Thoracic aorta (tissue), 2 donors: ENCODE measurements around the gene RETREG1. TPM values are rescaled to one million over a fixed set of nuclear protein-coding genes. Genes with fewer than 3 reads are reported as not detected.

Experiments
- ATAC-seq: fragments of 150-250 bp; one replicate; pipeline ENCODE4 v1.8.0; 2017; ENCODE audit warnings: low read depth; ENCODE audit not compliant: insufficient number of reproducible peaks, low FRiP score
- DNase-seq: peaks from one replicate; pipeline ENCODE4 v3.0.0-alpha.2; 2020; ENCODE audit warnings: low spot score
- H3K27ac ChIP-seq, 2 donors: fragments of 200-600 bp; sonication (generic); 1 replicate in 1 of 2; 2 replicates in 1 of 2; pipeline ENCODE4 v1.5.1; 2016; ENCODE audit warnings: mild to moderate bottlenecking in 2 of 2, moderate library complexity in 2 of 2
- H3K27me3 ChIP-seq: fragments of 200-600 bp; sonication (generic); replicated peaks from 2 replicates; pipeline ENCODE4 v1.6.0; 2016; ENCODE audit warnings: mild to moderate bottlenecking; ENCODE audit not compliant: insufficient read depth
- H3K36me3 ChIP-seq: fragments of 200-600 bp; sonication (generic); one replicate; pipeline ENCODE4 v1.5.1; 2016
- H3K4me1 ChIP-seq, 2 donors: fragments of 200-600 bp; sonication (generic); 1 replicate in 1 of 2; 2 replicates in 1 of 2; pipeline versions ENCODE4 v1.5.1 to v1.6.0; 2016; ENCODE audit warnings: low read depth in 2 of 2, mild to moderate bottlenecking in 1 of 2; ENCODE audit not compliant: control insufficient read depth in 1 of 2
- H3K4me3 ChIP-seq: fragments of 200-600 bp; sonication (generic); 2 replicates; pipeline ENCODE4 v1.5.1; 2016; ENCODE audit warnings: mild to moderate bottlenecking
- H3K9me3 ChIP-seq: fragments of 200-600 bp; sonication (generic); 2 replicates; pipeline ENCODE4 v1.5.1; 2016
- CTCF ChIP-seq: fragments of 200-600 bp; sonication (generic); IDR thresholded peaks from one replicate; pipeline ENCODE4 v1.5.1; 2019; ENCODE audit warnings: antibody characterized with exemption
- total RNA-seq, 2 donors: library from RNA; depleted of rRNA; stranded (reverse); fragments of >200 nt; gene quantifications; one replicate each; pipeline versions ENCODE4 v1.1.0 to v1.2.3, GENCODE V29; 2016

RETREG1 gene
- total RNA-seq, 2 donors from 2014 or later, result 3.8 to 6.5 TPM

- H3K4me1 ChIP-seq, result peaks cover 33 to 62% of the 10 kb centered on the region in 2 donors
- peaks cover 32% of the 10 kb centered on the region for H3K36me3 ChIP-seq
- no peak for TF ChIP-seq CTCF
- no peak overlapping the region for H3K4me3 ChIP-seq
- H3K27me3 ChIP-seq, result no peaks in the 10 kb centered on the region
- DNase-seq (no peak), ATAC-seq (no peak)
- H3K27ac ChIP-seq, result no peak overlapping the region
- no peaks in the 10 kb centered on the region for H3K9me3 ChIP-seq
Observed at GRCh38 chr5:16461782-16462181, 155.0 kb downstream of the RETREG1 start.

- no peak for DNase-seq
- no peak for ATAC-seq
- Histone ChIP-seq H3K9me3 (no peaks in the 10 kb centered on the region), H3K27me3 (no peaks in the 10 kb centered on the region), H3K4me3 (no peak overlapping the region), H3K36me3 (peaks cover 32% of the 10 kb centered on the region), H3K4me1 (peaks cover 30 to 59% of the 10 kb centered on the region in 2 donors), H3K27ac (no peak overlapping the region)
- TF ChIP-seq CTCF, result no peak
Observed at GRCh38 chr5:16461026-16461425, 155.8 kb downstream of the RETREG1 start.

- Histone ChIP-seq H3K36me3 (peaks cover 32% of the 10 kb centered on the region), H3K4me1 (peaks cover 30 to 63% of the 10 kb centered on the region in 2 donors), H3K27ac (no peak overlapping the region), H3K9me3 (no peaks in the 10 kb centered on the region), H3K4me3 (no peak overlapping the region), H3K27me3 (no peaks in the 10 kb centered on the region)
- DNase-seq (no peak), ATAC-seq (no peak)
- no peak for TF ChIP-seq CTCF
Observed at GRCh38 chr5:16459451-16459850, 157.3 kb downstream of the RETREG1 start.

- Histone ChIP-seq H3K27me3 (no peaks in the 10 kb centered on the region), H3K36me3 (peaks cover 32% of the 10 kb centered on the region)
- DNase-seq, result no peak
Observed at GRCh38 chr5:16457853-16458252, 158.9 kb downstream of the RETREG1 start.

DNA sequence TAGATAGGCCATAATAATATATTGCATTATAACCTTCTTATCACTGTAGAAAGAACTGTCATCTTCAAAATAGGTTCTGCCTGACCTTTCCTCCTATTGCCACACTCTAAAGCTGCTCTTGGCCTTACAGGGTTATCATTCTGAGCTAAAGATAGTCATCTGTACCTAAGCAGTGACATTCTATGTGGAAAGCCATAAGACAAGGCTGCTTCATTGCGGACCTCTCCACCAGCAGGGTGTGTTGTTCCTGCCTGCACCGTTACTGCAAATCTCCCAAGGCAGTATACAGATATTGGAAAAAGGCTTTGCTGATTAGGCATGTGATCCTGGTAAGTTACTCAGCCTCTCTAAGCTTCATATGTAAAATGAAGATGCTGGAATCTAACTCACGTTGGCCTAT lies 159.3 kb downstream of the RETREG1 start:
- ATAC-seq (no peak), DNase-seq (no peak)
- Histone ChIP-seq H3K4me3 (no peak overlapping the region), H3K4me1 (peaks cover 15 to 43% of the 10 kb centered on the region in 2 donors), H3K9me3 (no peaks in the 10 kb centered on the region), H3K27ac (no peak overlapping the region), H3K27me3 (no peaks in the 10 kb centered on the region), H3K36me3 (peaks cover 32% of the 10 kb centered on the region)
- no peak for TF ChIP-seq CTCF

More at GRCh38 chr5:16457853-16458252, 158.9 kb downstream of the RETREG1 start:
- no peak for TF ChIP-seq CTCF
- Histone ChIP-seq H3K4me3 (no peak overlapping the region), H3K27ac (no peak overlapping the region), H3K4me1 (peaks cover 20 to 47% of the 10 kb centered on the region in 2 donors), H3K9me3 (no peaks in the 10 kb centered on the region)
- ATAC-seq, result no peak
